Upper lobe of left lung (tissue), 6 donors: ENCODE results near the gene SCAI. TPM values are rescaled to one million over a fixed set of nuclear protein-coding genes. Genes with fewer than 3 reads are reported as not detected.
"Not testable (repeated sequence)": the region's sequence is repeated elsewhere in the genome, so short reads cannot be mapped to it uniquely, and the experiment has no call there.

ENCODE experiments used
- ATAC-seq, 2 donors: fragments of 200-7000 bp; cut with Tn5 transposase; one replicate each; pipeline ENCODE4 v1.9.1; 2022; ENCODE audit warnings: mild to moderate bottlenecking in 2 of 2, moderate library complexity in 2 of 2; ENCODE audit not compliant: low FRiP score in 2 of 2
- DNase-seq, 2 donors: peaks; one replicate each; pipeline ENCODE4 v3.0.0-alpha.2; 2019 to 2020
- H3K27ac ChIP-seq, 4 donors: fragments of 200-600 bp; sonication (generic); one replicate each; pipeline ENCODE4 v1.5.1; 2016 to 2019
- H3K27me3 ChIP-seq, 4 donors: fragments of 200-600 bp; sonication (generic); one replicate each; pipeline ENCODE4 v1.5.1; 2017 to 2019
- H3K36me3 ChIP-seq, 4 donors: fragments of 200-600 bp; sonication (generic); one replicate each; pipeline ENCODE4 v1.5.1; 2016 to 2019
- H3K4me1 ChIP-seq, 4 donors: fragments of 200-600 bp; sonication (generic); one replicate each; pipeline ENCODE4 v1.5.1; 2018 to 2019
- H3K4me3 ChIP-seq, 4 donors: fragments of 200-600 bp; sonication (generic); one replicate each; pipeline ENCODE4 v1.5.1; 2017 to 2019; ENCODE audit warnings: mild to moderate bottlenecking in 2 of 4, moderate library complexity in 1 of 4
- H3K9me3 ChIP-seq, 4 donors: fragments of 200-600 bp; sonication (generic); one replicate each; pipeline ENCODE4 v1.5.1; 2018 to 2019
- EP300 ChIP-seq, 4 donors: sonication (generic); formaldehyde crosslinking; IDR thresholded peaks; one replicate each; pipeline ENCODE4 v1.5.1; 2017; ENCODE audit warnings: antibody characterized with exemption in 4 of 4, control low read depth in 2 of 4
- POLR2A ChIP-seq, 4 donors: fragments of 450-650 bp; IDR thresholded peaks; one replicate each; pipeline ENCODE4 v1.5.1; 2016 to 2017; ENCODE audit warnings: antibody characterized with exemption in 4 of 4, mild to moderate bottlenecking in 2 of 4
- POLR2AphosphoS5 ChIP-seq, 2 donors: sonication (generic); formaldehyde crosslinking; IDR thresholded peaks; one replicate each; pipeline ENCODE4 v1.5.1; 2017; ENCODE audit warnings: antibody characterized with exemption in 2 of 2
- WGBS, 2 donors: methylation state at CpG; one replicate each; pipeline ENCODE4 v1.1.5; 2017 to 2018; 5-methylcytosine and 5-hydroxymethylcytosine counted together
- total RNA-seq, 6 donors: library from RNA; depleted of rRNA in 4 of 6; stranded (reverse); fragments of >200 nt in 4 of 6; gene quantifications; one replicate each; pipeline versions ENCODE4 v1.1.0 to v1.2.1, GENCODE V29; 2016 to 2021
- TF ChIP-seq, protein P1 (sequence below), 6 experiments: fragments of 450-650 bp in 4 of 6; fragments of 200-600 bp in 2 of 6; sonication (generic) in 2 of 6; IDR thresholded peaks; one replicate each; pipeline ENCODE4 v1.5.1; 2016 to 2019; ENCODE audit warnings: antibody characterized with exemption in 6 of 6
- donor health status: DM: no; HTN: no; CAD: no; lungs with moderate emphysema.
- donor health status: DM: no; HTN: yes; CAD: no; lungs with severe emphysema.

Gene SCAI
- total RNA-seq, 6 donors from 2014 or later, result 12.9 to 77.5 (median 23.4) TPM

DNA sequence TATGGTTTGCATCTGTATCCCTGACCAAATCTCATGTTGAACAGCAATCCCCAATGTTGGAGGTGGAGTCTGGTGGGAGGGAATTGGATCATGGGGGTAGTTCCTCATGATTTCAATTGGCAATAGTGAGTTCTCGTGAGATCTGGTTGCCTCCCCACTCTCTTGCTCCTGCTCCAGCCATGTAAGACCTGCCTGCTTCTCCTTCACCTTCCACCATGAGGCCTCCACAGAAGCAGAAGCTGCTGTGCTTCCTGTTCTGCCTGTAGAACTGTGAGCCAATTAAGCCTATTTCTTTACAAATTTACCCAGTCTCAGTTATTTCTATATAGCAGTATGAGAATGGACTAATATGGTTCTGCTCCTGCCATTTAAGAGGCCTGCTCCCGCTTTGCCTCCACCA, 32.9 kb downstream of the SCAI start:
- DNase-seq, result no peak
- no peaks in the 10 kb centered on the region for H3K27me3 ChIP-seq
- ATAC-seq, result no peak
- no peaks in the 10 kb centered on the region for H3K9me3 ChIP-seq
- H3K36me3 ChIP-seq, result no peaks in the 10 kb centered on the region
- 88 to 89% methylated on average over 2 of the region's 2 CpGs for WGBS, 2 donors
- H3K4me3 ChIP-seq, result no peak overlapping the region
- TF ChIP-seq POLR2AphosphoS5 (IDR thresholded peaks at IDR 0.05) (no peak), POLR2A (IDR thresholded peaks at IDR 0.05) (no peak)
- TF ChIP-seq, protein P1, sequence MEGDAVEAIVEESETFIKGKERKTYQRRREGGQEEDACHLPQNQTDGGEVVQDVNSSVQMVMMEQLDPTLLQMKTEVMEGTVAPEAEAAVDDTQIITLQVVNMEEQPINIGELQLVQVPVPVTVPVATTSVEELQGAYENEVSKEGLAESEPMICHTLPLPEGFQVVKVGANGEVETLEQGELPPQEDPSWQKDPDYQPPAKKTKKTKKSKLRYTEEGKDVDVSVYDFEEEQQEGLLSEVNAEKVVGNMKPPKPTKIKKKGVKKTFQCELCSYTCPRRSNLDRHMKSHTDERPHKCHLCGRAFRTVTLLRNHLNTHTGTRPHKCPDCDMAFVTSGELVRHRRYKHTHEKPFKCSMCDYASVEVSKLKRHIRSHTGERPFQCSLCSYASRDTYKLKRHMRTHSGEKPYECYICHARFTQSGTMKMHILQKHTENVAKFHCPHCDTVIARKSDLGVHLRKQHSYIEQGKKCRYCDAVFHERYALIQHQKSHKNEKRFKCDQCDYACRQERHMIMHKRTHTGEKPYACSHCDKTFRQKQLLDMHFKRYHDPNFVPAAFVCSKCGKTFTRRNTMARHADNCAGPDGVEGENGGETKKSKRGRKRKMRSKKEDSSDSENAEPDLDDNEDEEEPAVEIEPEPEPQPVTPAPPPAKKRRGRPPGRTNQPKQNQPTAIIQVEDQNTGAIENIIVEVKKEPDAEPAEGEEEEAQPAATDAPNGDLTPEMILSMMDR (IDR thresholded peaks at IDR 0.05), result no peak
- peaks cover 0 to 4% (median 0%) of the 10 kb centered on the region in 4 donors for H3K4me1 ChIP-seq
- H3K27ac ChIP-seq, result no peak overlapping the region

DNA sequence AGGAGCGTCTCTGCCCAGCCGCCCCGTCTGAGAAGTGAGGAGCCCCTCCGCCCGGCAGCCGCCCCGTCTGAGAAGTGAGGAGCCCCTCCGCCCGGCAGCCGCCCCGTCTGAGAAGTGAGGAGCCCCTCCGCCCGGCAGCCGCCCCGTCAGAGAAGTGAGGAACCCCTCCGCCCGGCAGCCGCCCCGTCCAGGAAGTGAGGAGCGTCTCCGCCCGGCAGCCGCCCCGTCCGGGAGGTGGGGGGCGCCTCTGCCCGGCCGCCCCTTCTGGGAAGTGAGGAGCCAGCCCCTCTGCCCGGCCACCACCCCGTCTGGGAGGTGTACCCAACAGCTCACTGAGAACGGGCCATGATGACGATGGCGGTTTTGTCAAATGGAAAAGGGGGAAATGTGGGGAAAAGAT, 34.8 kb downstream of the SCAI start:
- H3K9me3 ChIP-seq, H3K27me3 ChIP-seq, H3K4me3 ChIP-seq, H3K36me3 ChIP-seq, H3K4me1 ChIP-seq, H3K27ac ChIP-seq, ATAC-seq: not testable (repeated sequence)
- WGBS, 2 donors, result 98% methylated on average over 5 to 12 of the region's 33 CpGs
- peak in 1 of 2 donors; percentile 64 for DNase-seq

DNA sequence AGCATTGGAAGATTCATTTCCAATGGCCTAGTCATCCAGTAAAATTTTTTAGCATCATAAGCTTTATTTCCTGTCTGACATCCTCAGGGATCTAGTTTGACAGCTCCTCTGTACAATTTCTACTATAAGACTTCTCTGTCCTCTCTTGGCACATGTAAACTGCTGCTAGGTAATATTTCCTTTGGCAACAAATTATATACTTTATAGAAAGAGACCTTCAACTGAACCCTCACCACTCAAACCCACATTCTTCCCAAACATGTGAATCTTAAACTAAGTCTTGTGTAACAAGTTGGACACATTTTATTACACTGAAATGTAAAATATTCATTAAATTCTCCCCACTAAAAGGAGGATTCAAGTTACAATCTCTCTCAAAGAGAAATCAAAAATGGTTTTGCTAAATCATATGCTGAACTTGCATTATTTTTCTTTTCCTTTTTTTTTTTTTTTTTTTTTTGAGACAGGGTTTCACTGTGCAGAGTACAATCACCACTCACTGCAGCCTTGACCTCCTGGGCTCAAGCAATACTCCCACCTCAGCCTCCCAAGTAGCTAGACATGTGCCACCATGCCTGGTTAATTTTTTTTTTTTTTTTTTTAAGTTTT, 36.9 kb downstream of the SCAI start:
- no peak for DNase-seq
- H3K4me1 ChIP-seq, result peaks cover 0 to 4% (median 0%) of the 10 kb centered on the region in 4 donors
- no peaks in the 10 kb centered on the region for H3K36me3 ChIP-seq
- H3K4me3 ChIP-seq, result no peak overlapping the region
- no peak for TF ChIP-seq POLR2A (IDR thresholded peaks at IDR 0.05)
- TF ChIP-seq POLR2AphosphoS5 (IDR thresholded peaks at IDR 0.05), result no peak
- TF ChIP-seq EP300 (IDR thresholded peaks at IDR 0.05), result no peak
- TF ChIP-seq, protein P1 (IDR thresholded peaks at IDR 0.05), result no peak
- ATAC-seq, result no peak
- no peaks in the 10 kb centered on the region for H3K9me3 ChIP-seq
- no peaks in the 10 kb centered on the region for H3K27me3 ChIP-seq
- H3K27ac ChIP-seq, result no peak overlapping the region

DNA sequence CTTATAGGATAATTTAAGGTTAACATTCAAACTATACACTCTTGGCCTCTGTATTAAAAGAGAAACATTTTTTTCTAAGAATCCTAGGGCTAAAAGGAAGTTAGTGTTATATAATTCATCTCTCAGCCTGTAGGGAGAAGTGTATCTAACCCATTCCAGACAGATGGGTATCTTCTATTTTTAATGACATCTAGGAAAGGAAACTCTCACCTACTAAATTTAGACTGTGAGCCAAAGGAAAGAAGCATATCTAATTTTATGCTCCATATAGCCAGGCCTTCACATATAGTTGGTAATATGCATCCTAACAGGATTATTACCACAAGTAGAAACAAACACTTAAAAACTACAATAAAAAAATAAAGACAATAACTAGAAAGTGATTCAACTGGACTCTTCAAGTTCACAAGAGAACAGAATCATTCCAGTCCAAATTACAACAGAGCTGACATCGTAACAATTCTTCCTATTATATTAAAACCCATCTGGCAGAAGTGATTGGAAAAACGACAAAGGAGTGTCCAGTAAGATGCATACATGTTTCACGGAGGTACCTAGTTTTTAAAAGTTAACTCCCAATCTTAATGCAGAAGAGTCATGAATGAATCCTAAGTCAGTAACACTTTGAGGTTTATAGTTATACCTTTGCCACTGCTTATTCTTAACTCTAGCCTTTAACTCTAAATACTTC, 39.4 kb downstream of the SCAI start:
- no peak overlapping the region for H3K27ac ChIP-seq
- peaks cover 0 to 4% (median 0%) of the 10 kb centered on the region in 4 donors for H3K4me1 ChIP-seq
- no peak for ATAC-seq
- TF ChIP-seq POLR2AphosphoS5 (IDR thresholded peaks at IDR 0.05) (no peak), POLR2A (IDR thresholded peaks at IDR 0.05) (no peak), EP300 (IDR thresholded peaks at IDR 0.05) (no peak)
- WGBS, 2 donors, result 74 to 91% methylated on average over 3 of the region's 3 CpGs
- H3K9me3 ChIP-seq, result no peaks in the 10 kb centered on the region
- no peaks in the 10 kb centered on the region for H3K27me3 ChIP-seq
- no peak overlapping the region for H3K4me3 ChIP-seq
- H3K36me3 ChIP-seq, result no peaks in the 10 kb centered on the region
- no peak for DNase-seq

DNA sequence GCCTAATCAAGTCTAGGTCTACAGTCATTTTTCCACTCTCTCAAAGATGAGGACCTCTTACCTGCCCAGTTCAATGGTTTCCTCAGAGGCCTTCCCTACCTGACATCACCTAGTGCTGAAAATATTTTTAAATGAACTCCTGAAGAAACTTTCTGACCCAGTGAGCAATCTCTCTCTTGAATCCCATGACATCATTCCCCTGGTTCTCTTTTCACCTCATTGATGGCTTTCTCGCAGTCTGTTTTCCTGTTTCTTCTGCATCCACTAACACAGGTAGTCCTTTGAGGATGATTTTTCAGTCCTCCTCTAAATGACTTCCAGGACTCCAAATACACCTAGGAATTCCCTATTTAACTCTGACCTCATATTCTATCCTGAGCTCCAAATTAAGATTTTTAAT, 40.3 kb downstream of the SCAI start:
- H3K9me3 ChIP-seq, result no peaks in the 10 kb centered on the region
- no peak overlapping the region for H3K4me3 ChIP-seq
- no peak for TF ChIP-seq POLR2AphosphoS5 (IDR thresholded peaks at IDR 0.05)
- no peak for TF ChIP-seq POLR2A (IDR thresholded peaks at IDR 0.05)
- TF ChIP-seq EP300 (IDR thresholded peaks at IDR 0.05), result no peak
- TF ChIP-seq, protein P1 (IDR thresholded peaks at IDR 0.05), result no peak
- H3K27me3 ChIP-seq, result no peaks in the 10 kb centered on the region
- ATAC-seq (no peak), DNase-seq (no peak)
- 92 to 98% methylated on average over 1 of the region's 1 CpG for WGBS, 2 donors
- no peaks in the 10 kb centered on the region for H3K4me1 ChIP-seq
- H3K36me3 ChIP-seq, result no peaks in the 10 kb centered on the region
- no peak overlapping the region for H3K27ac ChIP-seq

DNA sequence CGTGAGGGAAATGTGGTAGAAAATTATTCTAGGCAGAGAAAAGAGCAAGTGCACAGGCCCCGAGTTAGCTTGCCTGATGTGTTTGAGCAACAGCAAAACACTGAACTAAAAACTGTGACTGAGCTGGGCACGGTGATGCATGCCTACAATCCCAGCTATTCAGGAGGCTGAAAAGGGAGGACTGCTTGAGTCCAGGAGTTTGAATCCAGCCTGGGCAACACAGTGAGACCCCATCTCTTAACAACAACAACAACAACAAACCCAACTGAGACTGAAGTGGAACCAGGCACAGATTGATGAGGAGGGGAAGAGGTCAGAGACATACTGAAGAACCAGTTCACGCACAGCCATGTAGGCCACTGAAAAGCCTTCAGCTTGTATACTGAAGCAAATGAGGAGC, 42.5 kb downstream of the SCAI start:
- Histone ChIP-seq H3K4me3 (no peak overlapping the region), H3K9me3 (no peaks in the 10 kb centered on the region), H3K27me3 (no peaks in the 10 kb centered on the region), H3K4me1 (no peaks in the 10 kb centered on the region), H3K27ac (no peak overlapping the region), H3K36me3 (no peaks in the 10 kb centered on the region)
- ATAC-seq (no peak), DNase-seq (no peak)
- 88 to 92% methylated on average over 4 of the region's 4 CpGs for WGBS, 2 donors
- TF ChIP-seq EP300 (IDR thresholded peaks at IDR 0.05) (no peak), POLR2A (IDR thresholded peaks at IDR 0.05) (no peak), POLR2AphosphoS5 (IDR thresholded peaks at IDR 0.05) (no peak)
- TF ChIP-seq, protein P1 (IDR thresholded peaks at IDR 0.05), result no peak
